GM23338 (cell line): ENCODE data around the gene CDHR3. TPM values are rescaled to one million over a fixed set of nuclear protein-coding genes. Genes with fewer than 3 reads are reported as not detected.

ENCODE experiments used
- ATAC-seq: fragments of 200-7000 bp; cut with Tn5 transposase; 3 replicates; pipeline ENCODE4 v1.9.1; 2020
- DNase-seq: peaks from one replicate; pipeline ENCODE4 v3.0.0-alpha.2; 2015; ENCODE audit warnings: low spot score
- H2AFZ ChIP-seq: fragments of 200-600 bp; sonication (generic); 2 replicates; pipeline ENCODE4 v1.8.0; 2016; ENCODE audit warnings: antibody characterized with exemption, mild to moderate bottlenecking, moderate library complexity
- H3F3A ChIP-seq: fragments of 200-600 bp; sonication (generic); replicated peaks from 2 replicates; pipeline ENCODE4 v1.8.0; 2017; ENCODE audit warnings: antibody characterized with exemption, mixed run types, low read depth
- H3K27ac ChIP-seq: fragments of 200-600 bp; sonication (generic); 2 replicates; pipeline ENCODE4 v1.6.1; 2016; ENCODE audit warnings: low read depth
- H3K27me3 ChIP-seq: fragments of 200-600 bp; sonication (generic); 2 replicates; pipeline ENCODE4 v1.8.0; 2016; ENCODE audit warnings: mild to moderate bottlenecking, mixed run types, moderate library complexity; ENCODE audit not compliant: insufficient read depth
- H3K36me3 ChIP-seq: fragments of 200-600 bp; sonication (generic); 2 replicates; pipeline ENCODE4 v1.8.0; 2016; ENCODE audit warnings: mild to moderate bottlenecking; ENCODE audit not compliant: insufficient read depth
- H3K4me1 ChIP-seq: fragments of 200-600 bp; sonication (generic); 2 replicates; pipeline ENCODE4 v1.8.0; 2016; ENCODE audit warnings: mild to moderate bottlenecking, moderate library complexity; ENCODE audit not compliant: insufficient read depth
- H3K4me2 ChIP-seq: fragments of 200-600 bp; sonication (generic); 2 replicates; pipeline ENCODE4 v1.7.1; 2017; ENCODE audit warnings: mixed run types
- H3K4me3 ChIP-seq: fragments of 200-600 bp; sonication (generic); 2 replicates; pipeline ENCODE4 v1.6.1; 2016; ENCODE audit warnings: mixed run types
- H3K79me2 ChIP-seq: fragments of 200-600 bp; sonication (generic); replicated peaks from 2 replicates; pipeline ENCODE4 v1.8.0; 2017; ENCODE audit warnings: mild to moderate bottlenecking; ENCODE audit not compliant: insufficient read depth
- H3K9me2 ChIP-seq: fragments of 200-600 bp; sonication (generic); 2 replicates; pipeline ENCODE4 v1.8.0; 2017; ENCODE audit not compliant: insufficient read depth
- H4K20me1 ChIP-seq: fragments of 200-600 bp; sonication (generic); replicated peaks from 2 replicates; pipeline ENCODE4 v1.8.0; 2017; ENCODE audit warnings: mild to moderate bottlenecking; ENCODE audit not compliant: insufficient read depth
- H3K27ac Mint-ChIP-seq: 2 replicates; pipeline ENCODE4 v1.8.0; 2020; ENCODE audit warnings: inconsistent platforms, mild to moderate bottlenecking, moderate library complexity, mixed read lengths
- H3K27me3 Mint-ChIP-seq: 3 replicates; pipeline ENCODE4 v1.8.0; 2022; ENCODE audit warnings: low read depth, mild to moderate bottlenecking, moderate library complexity, mixed read lengths, inconsistent platforms; ENCODE audit not compliant: insufficient read depth, poor library complexity
- H3K36me3 Mint-ChIP-seq: 3 replicates; pipeline ENCODE4 v1.8.0; 2021; ENCODE audit warnings: low read depth, mild to moderate bottlenecking, inconsistent platforms, moderate library complexity, mixed read lengths
- H3K4me1 Mint-ChIP-seq: 3 replicates; pipeline ENCODE4 v1.8.0; 2020; ENCODE audit warnings: mild to moderate bottlenecking, inconsistent platforms, mixed read lengths
- H3K4me3 Mint-ChIP-seq: 3 replicates; pipeline ENCODE4 v1.8.0; 2021; ENCODE audit warnings: moderate library complexity, mild to moderate bottlenecking, inconsistent platforms, mixed read lengths
- H3K9me3 Mint-ChIP-seq: 3 replicates; pipeline ENCODE4 v1.8.0; 2020; ENCODE audit warnings: moderate library complexity, mild to moderate bottlenecking, inconsistent platforms, mixed read lengths
- EZH2 ChIP-seq: fragments of 200-600 bp; sonication (generic); IDR thresholded peaks from one replicate; pipeline ENCODE4 v1.8.0; 2017; ENCODE audit warnings: antibody characterized with exemption, mild to moderate bottlenecking, low read depth; ENCODE audit not compliant: unreplicated experiment
- EZH2phosphoT487 ChIP-seq: fragments of 200-600 bp; sonication (generic); IDR thresholded peaks from one replicate; pipeline ENCODE4 v1.8.1; 2018; ENCODE audit warnings: antibody characterized with exemption; ENCODE audit not compliant: unreplicated experiment
- NANOG ChIP-seq: IDR thresholded peaks from 2 replicates; pipeline ENCODE4 v1.6.1; 2016; ENCODE audit warnings: antibody characterized with exemption, borderline replicate concordance
- STAT1 ChIP-seq: IDR thresholded peaks from one replicate; pipeline ENCODE4 v1.6.1; 2016; ENCODE audit warnings: antibody characterized with exemption; ENCODE audit not compliant: unreplicated experiment
- ZNF114 ChIP-seq: fragments of 250-450 bp; sonication (Bioruptor Pico); IDR thresholded peaks from 2 replicates; pipeline ENCODE4 v1.5.0; 2020; ENCODE audit warnings: mild to moderate bottlenecking, moderate library complexity
- ZNF331 ChIP-seq: fragments of 250-450 bp; sonication (Bioruptor Pico); IDR thresholded peaks from 2 replicates; pipeline ENCODE4 v1.5.0; 2020; ENCODE audit warnings: low read depth, mild to moderate bottlenecking, moderate library complexity
- polyA plus RNA-seq: library from polyadenylated mRNA; unstranded; fragments of >200 nt; fragmentation: Nextera tagmentation; extraction: Ambion mirVana; gene quantifications from 2 replicates; pipeline ENCODE4 v1.2.1, GENCODE V29; 2016
- total RNA-seq: library from RNA; depleted of rRNA; stranded (reverse); fragments of >200 nt; shearing (Covaris generic); gene quantifications from 2 replicates; pipeline ENCODE4 v1.2.3, GENCODE V29; 2014
- TF ChIP-seq, protein P1 (sequence below): IDR thresholded peaks from one replicate; pipeline ENCODE4 v1.6.1; 2018; ENCODE audit warnings: antibody characterized with exemption; ENCODE audit not compliant: unreplicated experiment
- TF ChIP-seq, protein P2 (sequence below): fragments of 250-450 bp; sonication (Bioruptor Pico); IDR thresholded peaks from 2 replicates; pipeline ENCODE4 v1.5.0; 2020; ENCODE audit warnings: mild to moderate bottlenecking, moderate library complexity
- TF ChIP-seq, protein P3 (sequence below): IDR thresholded peaks from 2 replicates; pipeline ENCODE4 v1.6.1; 2016; ENCODE audit warnings: antibody characterized with exemption

CDHR3 gene
- total and polyA plus RNA-seq, 2 experiments from 2014 or later: 5.1 to 12.2 TPM

DNA sequence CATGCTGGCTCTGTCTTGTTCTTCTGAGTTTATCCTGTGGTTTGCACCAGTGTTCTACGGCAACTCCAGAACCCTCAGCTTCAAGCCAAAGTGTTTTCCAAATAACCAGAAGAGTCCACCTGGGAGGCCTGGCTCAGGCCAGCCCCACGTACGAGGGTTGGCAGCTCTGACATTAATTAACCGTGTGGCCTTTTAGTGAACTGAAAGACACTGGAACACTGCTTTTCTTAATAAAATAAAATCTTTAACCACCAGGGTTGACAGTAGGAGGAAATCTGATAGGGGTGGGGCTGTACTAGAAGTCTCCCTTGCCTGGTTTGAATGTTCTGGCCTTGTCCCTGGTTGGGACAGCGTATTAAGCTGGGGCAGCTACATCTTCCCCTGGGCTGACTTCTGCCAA lies 84.1 kb downstream of the CDHR3 start (continued):
- TF ChIP-seq EZH2phosphoT487: no peak
- TF ChIP-seq, protein P1, sequence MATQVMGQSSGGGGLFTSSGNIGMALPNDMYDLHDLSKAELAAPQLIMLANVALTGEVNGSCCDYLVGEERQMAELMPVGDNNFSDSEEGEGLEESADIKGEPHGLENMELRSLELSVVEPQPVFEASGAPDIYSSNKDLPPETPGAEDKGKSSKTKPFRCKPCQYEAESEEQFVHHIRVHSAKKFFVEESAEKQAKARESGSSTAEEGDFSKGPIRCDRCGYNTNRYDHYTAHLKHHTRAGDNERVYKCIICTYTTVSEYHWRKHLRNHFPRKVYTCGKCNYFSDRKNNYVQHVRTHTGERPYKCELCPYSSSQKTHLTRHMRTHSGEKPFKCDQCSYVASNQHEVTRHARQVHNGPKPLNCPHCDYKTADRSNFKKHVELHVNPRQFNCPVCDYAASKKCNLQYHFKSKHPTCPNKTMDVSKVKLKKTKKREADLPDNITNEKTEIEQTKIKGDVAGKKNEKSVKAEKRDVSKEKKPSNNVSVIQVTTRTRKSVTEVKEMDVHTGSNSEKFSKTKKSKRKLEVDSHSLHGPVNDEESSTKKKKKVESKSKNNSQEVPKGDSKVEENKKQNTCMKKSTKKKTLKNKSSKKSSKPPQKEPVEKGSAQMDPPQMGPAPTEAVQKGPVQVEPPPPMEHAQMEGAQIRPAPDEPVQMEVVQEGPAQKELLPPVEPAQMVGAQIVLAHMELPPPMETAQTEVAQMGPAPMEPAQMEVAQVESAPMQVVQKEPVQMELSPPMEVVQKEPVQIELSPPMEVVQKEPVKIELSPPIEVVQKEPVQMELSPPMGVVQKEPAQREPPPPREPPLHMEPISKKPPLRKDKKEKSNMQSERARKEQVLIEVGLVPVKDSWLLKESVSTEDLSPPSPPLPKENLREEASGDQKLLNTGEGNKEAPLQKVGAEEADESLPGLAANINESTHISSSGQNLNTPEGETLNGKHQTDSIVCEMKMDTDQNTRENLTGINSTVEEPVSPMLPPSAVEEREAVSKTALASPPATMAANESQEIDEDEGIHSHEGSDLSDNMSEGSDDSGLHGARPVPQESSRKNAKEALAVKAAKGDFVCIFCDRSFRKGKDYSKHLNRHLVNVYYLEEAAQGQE: no peak

DNA sequence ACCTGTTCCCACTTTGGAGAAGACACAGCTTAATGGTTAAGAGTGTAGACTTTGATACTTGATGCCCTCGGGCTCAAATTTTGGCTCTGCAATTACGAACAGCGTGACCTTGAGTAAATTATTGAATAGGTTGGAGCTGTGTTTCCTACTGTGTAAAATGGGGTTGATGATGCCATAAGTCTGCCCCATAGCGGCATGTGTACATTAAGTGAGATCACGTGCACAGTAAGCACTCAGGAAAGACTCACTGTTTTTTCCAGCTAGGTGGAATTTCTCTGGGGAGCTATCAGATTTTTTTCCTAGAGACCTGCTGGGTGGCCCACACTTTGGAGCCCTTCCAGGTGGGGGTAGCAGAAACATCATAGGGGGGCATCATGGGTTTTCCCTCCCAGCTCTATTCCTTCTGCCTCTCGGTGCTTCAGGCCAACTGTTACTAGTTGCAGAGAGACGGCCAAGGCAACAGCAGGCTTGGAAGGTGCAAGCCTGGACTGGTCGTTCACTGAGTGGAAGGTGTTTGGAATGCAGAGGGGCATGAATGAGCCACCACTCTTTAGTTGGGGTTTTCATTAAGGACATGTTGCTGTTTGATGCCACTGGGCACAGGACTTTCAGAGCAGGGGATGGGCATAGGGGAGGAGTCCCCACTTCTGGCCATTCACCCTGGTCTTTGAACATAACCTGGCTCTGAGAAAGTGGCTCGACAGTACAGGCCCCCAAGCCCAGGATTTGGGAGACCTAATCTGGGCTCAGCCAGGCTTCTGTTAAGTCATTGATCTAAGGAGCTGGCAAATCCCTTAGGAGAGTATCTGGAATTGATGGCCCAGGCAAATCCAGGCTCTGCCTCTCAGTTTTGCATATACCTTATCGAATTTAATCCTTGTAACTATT lies 85.0 kb downstream of the CDHR3 start:
- H4K20me1 ChIP-seq: no peaks in the 10 kb centered on the region
- H3K27me3 Mint-ChIP-seq: peaks cover 7% of the 10 kb centered on the region
- H3K27me3 ChIP-seq: no peaks in the 10 kb centered on the region
- H3K9me2 ChIP-seq: no peaks in the 10 kb centered on the region
- DNase-seq (no peak), ATAC-seq (no peak)
- peaks cover 6% of the 10 kb centered on the region; the same call in 2 of the 3 replicates for H3K36me3 Mint-ChIP-seq
- H3F3A ChIP-seq: no peaks in the 10 kb centered on the region
- no peaks in the 10 kb centered on the region for H3K36me3 ChIP-seq
- H3K27ac Mint-ChIP-seq: no peak overlapping the region
- H3K4me1 ChIP-seq: no peaks in the 10 kb centered on the region
- H3K4me1 Mint-ChIP-seq: 0 out of 3 replicates have a peak, but pooled peaks cover 2% of the 10 kb centered on the region
- H3K4me3 ChIP-seq: no peak overlapping the region
- H3K9me3 Mint-ChIP-seq: peaks cover 13% of the 10 kb centered on the region
- no peak overlapping the region for H2AFZ ChIP-seq
- no peak overlapping the region for H3K4me2 ChIP-seq
- no peak overlapping the region for H3K27ac ChIP-seq
- no peaks in the 10 kb centered on the region for H3K79me2 ChIP-seq
- no peak overlapping the region for H3K4me3 Mint-ChIP-seq
- no peak for TF ChIP-seq STAT1
- TF ChIP-seq ZNF114 (CRISPR knock-in tag): no peak
- no peak for TF ChIP-seq EZH2phosphoT487
- TF ChIP-seq, protein P2, sequence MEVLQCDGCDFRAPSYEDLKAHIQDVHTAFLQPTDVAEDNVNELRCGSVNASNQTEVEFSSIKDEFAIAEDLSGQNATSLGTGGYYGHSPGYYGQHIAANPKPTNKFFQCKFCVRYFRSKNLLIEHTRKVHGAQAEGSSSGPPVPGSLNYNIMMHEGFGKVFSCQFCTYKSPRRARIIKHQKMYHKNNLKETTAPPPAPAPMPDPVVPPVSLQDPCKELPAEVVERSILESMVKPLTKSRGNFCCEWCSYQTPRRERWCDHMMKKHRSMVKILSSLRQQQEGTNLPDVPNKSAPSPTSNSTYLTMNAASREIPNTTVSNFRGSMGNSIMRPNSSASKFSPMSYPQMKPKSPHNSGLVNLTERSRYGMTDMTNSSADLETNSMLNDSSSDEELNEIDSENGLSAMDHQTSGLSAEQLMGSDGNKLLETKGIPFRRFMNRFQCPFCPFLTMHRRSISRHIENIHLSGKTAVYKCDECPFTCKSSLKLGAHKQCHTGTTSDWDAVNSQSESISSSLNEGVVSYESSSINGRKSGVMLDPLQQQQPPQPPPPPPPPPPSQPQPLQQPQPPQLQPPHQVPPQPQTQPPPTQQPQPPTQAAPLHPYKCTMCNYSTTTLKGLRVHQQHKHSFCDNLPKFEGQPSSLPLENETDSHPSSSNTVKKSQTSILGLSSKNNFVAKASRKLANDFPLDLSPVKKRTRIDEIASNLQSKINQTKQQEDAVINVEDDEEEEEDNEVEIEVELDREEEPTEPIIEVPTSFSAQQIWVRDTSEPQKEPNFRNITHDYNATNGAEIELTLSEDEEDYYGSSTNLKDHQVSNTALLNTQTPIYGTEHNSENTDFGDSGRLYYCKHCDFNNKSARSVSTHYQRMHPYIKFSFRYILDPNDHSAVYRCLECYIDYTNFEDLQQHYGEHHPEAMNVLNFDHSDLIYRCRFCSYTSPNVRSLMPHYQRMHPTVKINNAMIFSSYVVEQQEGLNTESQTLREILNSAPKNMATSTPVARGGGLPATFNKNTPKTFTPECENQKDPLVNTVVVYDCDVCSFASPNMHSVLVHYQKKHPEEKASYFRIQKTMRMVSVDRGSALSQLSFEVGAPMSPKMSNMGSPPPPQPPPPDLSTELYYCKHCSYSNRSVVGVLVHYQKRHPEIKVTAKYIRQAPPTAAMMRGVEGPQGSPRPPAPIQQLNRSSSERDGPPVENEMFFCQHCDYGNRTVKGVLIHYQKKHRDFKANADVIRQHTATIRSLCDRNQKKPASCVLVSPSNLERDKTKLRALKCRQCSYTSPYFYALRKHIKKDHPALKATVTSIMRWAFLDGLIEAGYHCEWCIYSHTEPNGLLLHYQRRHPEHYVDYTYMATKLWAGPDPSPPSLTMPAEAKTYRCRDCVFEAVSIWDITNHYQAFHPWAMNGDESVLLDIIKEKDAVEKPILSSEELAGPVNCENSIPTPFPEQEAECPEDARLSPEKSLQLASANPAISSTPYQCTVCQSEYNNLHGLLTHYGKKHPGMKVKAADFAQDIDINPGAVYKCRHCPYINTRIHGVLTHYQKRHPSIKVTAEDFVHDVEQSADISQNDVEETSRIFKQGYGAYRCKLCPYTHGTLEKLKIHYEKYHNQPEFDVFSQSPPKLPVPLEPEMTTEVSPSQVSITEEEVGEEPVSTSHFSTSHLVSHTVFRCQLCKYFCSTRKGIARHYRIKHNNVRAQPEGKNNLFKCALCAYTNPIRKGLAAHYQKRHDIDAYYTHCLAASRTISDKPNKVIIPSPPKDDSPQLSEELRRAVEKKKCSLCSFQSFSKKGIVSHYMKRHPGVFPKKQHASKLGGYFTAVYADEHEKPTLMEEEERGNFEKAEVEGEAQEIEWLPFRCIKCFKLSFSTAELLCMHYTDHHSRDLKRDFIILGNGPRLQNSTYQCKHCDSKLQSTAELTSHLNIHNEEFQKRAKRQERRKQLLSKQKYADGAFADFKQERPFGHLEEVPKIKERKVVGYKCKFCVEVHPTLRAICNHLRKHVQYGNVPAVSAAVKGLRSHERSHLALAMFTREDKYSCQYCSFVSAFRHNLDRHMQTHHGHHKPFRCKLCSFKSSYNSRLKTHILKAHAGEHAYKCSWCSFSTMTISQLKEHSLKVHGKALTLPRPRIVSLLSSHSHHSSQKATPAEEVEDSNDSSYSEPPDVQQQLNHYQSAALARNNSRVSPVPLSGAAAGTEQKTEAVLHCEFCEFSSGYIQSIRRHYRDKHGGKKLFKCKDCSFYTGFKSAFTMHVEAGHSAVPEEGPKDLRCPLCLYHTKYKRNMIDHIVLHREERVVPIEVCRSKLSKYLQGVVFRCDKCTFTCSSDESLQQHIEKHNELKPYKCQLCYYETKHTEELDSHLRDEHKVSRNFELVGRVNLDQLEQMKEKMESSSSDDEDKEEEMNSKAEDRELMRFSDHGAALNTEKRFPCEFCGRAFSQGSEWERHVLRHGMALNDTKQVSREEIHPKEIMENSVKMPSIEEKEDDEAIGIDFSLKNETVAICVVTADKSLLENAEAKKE: no peak
- TF ChIP-seq EZH2: no peak
- TF ChIP-seq ZNF331 (CRISPR knock-in tag): no peak
- TF ChIP-seq, protein P3, sequence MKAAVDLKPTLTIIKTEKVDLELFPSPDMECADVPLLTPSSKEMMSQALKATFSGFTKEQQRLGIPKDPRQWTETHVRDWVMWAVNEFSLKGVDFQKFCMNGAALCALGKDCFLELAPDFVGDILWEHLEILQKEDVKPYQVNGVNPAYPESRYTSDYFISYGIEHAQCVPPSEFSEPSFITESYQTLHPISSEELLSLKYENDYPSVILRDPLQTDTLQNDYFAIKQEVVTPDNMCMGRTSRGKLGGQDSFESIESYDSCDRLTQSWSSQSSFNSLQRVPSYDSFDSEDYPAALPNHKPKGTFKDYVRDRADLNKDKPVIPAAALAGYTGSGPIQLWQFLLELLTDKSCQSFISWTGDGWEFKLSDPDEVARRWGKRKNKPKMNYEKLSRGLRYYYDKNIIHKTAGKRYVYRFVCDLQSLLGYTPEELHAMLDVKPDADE: no peak
- TF ChIP-seq, protein P1: no peak
- no peak for TF ChIP-seq NANOG
